Fibroblast of villous mesenchyme (primary cell): ENCODE data around the gene HIVEP3. TPM values are rescaled to one million over a fixed set of nuclear protein-coding genes. Genes with fewer than 3 reads are reported as not detected.

ENCODE experiments used
- DNase-seq: peaks from one replicate; pipeline ENCODE4 v3.0.0-alpha.2; 2010; ENCODE audit warnings: low read depth
- H3K4me3 ChIP-seq: 2 replicates; pipeline ENCODE4 v1.5.1; 2011; ENCODE audit warnings: low read depth, mild to moderate bottlenecking, low read length
- CTCF ChIP-seq: IDR thresholded peaks from 2 replicates; pipeline ENCODE4 v1.5.1; 2012; ENCODE audit warnings: low read depth, mild to moderate bottlenecking, low read length; ENCODE audit not compliant: insufficient read depth
- total RNA-seq: library from RNA; depleted of rRNA; stranded (reverse); fragments of >200 nt; gene quantifications from 2 replicates; pipeline ENCODE4 v1.2.3, GENCODE V29; 2012

The HIVEP3 gene
- total RNA-seq, 1 donor: 0.86 TPM

GRCh38 chr1:41673378-41673777, 245.3 kb downstream of the HIVEP3 start:
- TF ChIP-seq CTCF: no peak
- peak; percentile 72 for DNase-seq
- H3K4me3 ChIP-seq: no peak overlapping the region

GRCh38 chr1:41672641-41673361, 245.9 kb downstream of the HIVEP3 start:
- peak; percentile 86 for DNase-seq
- no peak for TF ChIP-seq CTCF
- no peak overlapping the region for H3K4me3 ChIP-seq

GRCh38 chr1:41672173-41672572, 246.5 kb downstream of the HIVEP3 start:
- peak; percentile 82 for DNase-seq
- no peak overlapping the region for H3K4me3 ChIP-seq
- no peak for TF ChIP-seq CTCF

GRCh38 chr1:41671116-41671755, 247.5 kb downstream of the HIVEP3 start:
- TF ChIP-seq CTCF: no peak
- no peak overlapping the region for H3K4me3 ChIP-seq
- no peak for DNase-seq

- H3K4me3 ChIP-seq: no peak overlapping the region
- DNase-seq: peak; percentile 61
- no peak for TF ChIP-seq CTCF
These were observed 248.3 kb downstream of the HIVEP3 start for GRCh38 chr1:41670217-41670957.

- no peak for TF ChIP-seq CTCF
- H3K4me3 ChIP-seq: no peak overlapping the region
- no peak for DNase-seq
These were observed 249.8 kb downstream of the HIVEP3 start for GRCh38 chr1:41668967-41669366.
